SU-DHL-6 (cell line): Measurements from ENCODE around the gene PLA2G2C.

Experiments
- H2AFZ ChIP-seq: fragments of 200-600 bp; sonication (generic); 2 replicates; pipeline ENCODE4 v1.6.1; 2014; ENCODE audit warnings: low read depth, mild to moderate bottlenecking, moderate library complexity, mixed read lengths, antibody characterized with exemption, low read length; ENCODE audit not compliant: severe bottlenecking
- H3F3A ChIP-seq: fragments of 200-600 bp; shearing (Covaris generic); 2 replicates; pipeline ENCODE4 v1.6.0; 2016; ENCODE audit warnings: antibody characterized with exemption, mild to moderate bottlenecking; ENCODE audit not compliant: insufficient read depth
- H3K27ac ChIP-seq: fragments of 200-600 bp; sonication (generic); 2 replicates; pipeline ENCODE4 v1.5.1; 2016; ENCODE audit warnings: low read depth, mild to moderate bottlenecking, low read length, moderate library complexity, mixed read lengths
- H3K27me3 ChIP-seq: fragments of 200-600 bp; sonication (generic), shearing (Covaris generic); 2 replicates; pipeline ENCODE4 v1.6.0; 2014; ENCODE audit warnings: mild to moderate bottlenecking, low read length
- H3K36me3 ChIP-seq: fragments of 200-600 bp; sonication (generic); 2 replicates; pipeline ENCODE4 v1.6.1; 2014; ENCODE audit warnings: mild to moderate bottlenecking, low read length, mixed read lengths
- H3K4me2 ChIP-seq: fragments of 300-600, 200-600 bp; shearing (Covaris generic), sonication (generic); 2 replicates; pipeline ENCODE4 v1.6.0; 2014; ENCODE audit warnings: low read length, low read depth, mild to moderate bottlenecking; ENCODE audit not compliant: poor library complexity, severe bottlenecking
- H3K4me3 ChIP-seq: fragments of 200-600 bp; sonication (generic); 2 replicates; pipeline ENCODE4 v1.5.1; 2014; ENCODE audit warnings: antibody characterized with exemption, low read length, mild to moderate bottlenecking, mixed read lengths; ENCODE audit not compliant: insufficient read depth, poor library complexity, severe bottlenecking
- H3K79me2 ChIP-seq: fragments of 200-600 bp; sonication (generic); 2 replicates; pipeline ENCODE4 v1.6.1; 2014; ENCODE audit warnings: mild to moderate bottlenecking, low read length, moderate library complexity; ENCODE audit not compliant: insufficient read depth
- H3K9ac ChIP-seq: fragments of 200-600 bp; sonication (generic); 2 replicates; pipeline ENCODE4 v1.7.0; 2014; ENCODE audit warnings: mild to moderate bottlenecking, low read length
- H3K9me2 ChIP-seq: fragments of 200-600 bp; sonication (generic); replicated peaks from 2 replicates; pipeline ENCODE4 v1.6.1; 2014; ENCODE audit warnings: low read length; ENCODE audit not compliant: insufficient read depth
- H3K9me3 ChIP-seq: fragments of 200-600 bp; sonication (generic); 2 replicates; pipeline ENCODE4 v1.6.1; 2014; ENCODE audit warnings: low read length, mixed read lengths; ENCODE audit not compliant: insufficient read depth
- H4K20me1 ChIP-seq: fragments of 200-600 bp; sonication (generic); 2 replicates; pipeline ENCODE4 v1.6.1; 2014; ENCODE audit warnings: low read depth, mild to moderate bottlenecking, antibody characterized with exemption, low read length, moderate library complexity, mixed read lengths
- CTCF ChIP-seq: fragments of 200-600 bp; sonication (generic); IDR thresholded peaks from one replicate; pipeline ENCODE4 v1.5.1; 2017; ENCODE audit warnings: antibody characterized with exemption, mild to moderate bottlenecking, low read length, moderate library complexity; ENCODE audit not compliant: insufficient read depth, poor library complexity, severe bottlenecking
- EZH2phosphoT487 ChIP-seq: fragments of 200-600 bp; sonication (generic), shearing (Covaris generic); conservative IDR thresholded peaks from 2 replicates; pipeline ENCODE4 v1.6.1; 2018; ENCODE audit warnings: mild to moderate bottlenecking, antibody characterized with exemption, low read length, moderate library complexity, mixed read lengths

Gene PLA2G2C

GRCh38 chr1:20211511-20211931 is 25.2 kb upstream of the PLA2G2C start:
- H4K20me1 ChIP-seq: no peaks in the 10 kb centered on the region
- H3K27me3 ChIP-seq: no peaks in the 10 kb centered on the region
- no peaks in the 10 kb centered on the region for H3K36me3 ChIP-seq
- H2AFZ ChIP-seq: no peak overlapping the region
- H3K9me2 ChIP-seq: no peaks in the 10 kb centered on the region
- H3K4me3 ChIP-seq: no peak overlapping the region
- no peak overlapping the region for H3K27ac ChIP-seq
- no peaks in the 10 kb centered on the region for H3K79me2 ChIP-seq
- no peak overlapping the region for H3K9ac ChIP-seq
- H3K4me2 ChIP-seq: no peak overlapping the region
- TF ChIP-seq CTCF (no peak), EZH2phosphoT487 (no peak)
- H3F3A ChIP-seq: no peaks in the 10 kb centered on the region
- H3K9me3 ChIP-seq: no peaks in the 10 kb centered on the region

- H3K4me2 ChIP-seq: no peak overlapping the region
- H3K4me3 ChIP-seq: no peak overlapping the region
- no peaks in the 10 kb centered on the region for H4K20me1 ChIP-seq
- H3K79me2 ChIP-seq: no peaks in the 10 kb centered on the region
- no peaks in the 10 kb centered on the region for H3K9me3 ChIP-seq
- no peaks in the 10 kb centered on the region for H3K27me3 ChIP-seq
- H3K9me2 ChIP-seq: no peaks in the 10 kb centered on the region
- H3K36me3 ChIP-seq: no peaks in the 10 kb centered on the region
- H3F3A ChIP-seq: no peaks in the 10 kb centered on the region
- no peak overlapping the region for H3K27ac ChIP-seq
- no peak overlapping the region for H2AFZ ChIP-seq
- H3K9ac ChIP-seq: no peak overlapping the region
- TF ChIP-seq EZH2phosphoT487: no peak
- TF ChIP-seq CTCF: no peak
Observed at GRCh38 chr1:20210736-20211460, 24.6 kb upstream of the PLA2G2C start.

GRCh38 chr1:20209471-20209870 is 23.2 kb upstream of the PLA2G2C start:
- Histone ChIP-seq H3K79me2 (no peaks in the 10 kb centered on the region), H3K9me2 (no peaks in the 10 kb centered on the region), H3K9me3 (no peaks in the 10 kb centered on the region), H3K27me3 (no peaks in the 10 kb centered on the region), H3K9ac (no peak overlapping the region), H3F3A (no peaks in the 10 kb centered on the region), H3K27ac (no peak overlapping the region), H4K20me1 (no peaks in the 10 kb centered on the region), H3K4me3 (no peak overlapping the region), H3K36me3 (no peaks in the 10 kb centered on the region), H2AFZ (no peak overlapping the region), H3K4me2 (no peak overlapping the region)
- no peak for TF ChIP-seq CTCF
- no peak for TF ChIP-seq EZH2phosphoT487
